ELF-1 (cell line): Measurements from ENCODE around the gene ADGRF3.
"Not testable (repeated sequence)": the region's sequence is repeated elsewhere in the genome, so short reads cannot be mapped to it uniquely, and the experiment has no call there.

ENCODE experiments used
- DNase-seq: peaks from one replicate; pipeline ENCODE4 v3.0.0-alpha.2; 2016; ENCODE audit warnings: low read depth, low spot score

The ADGRF3 gene

GRCh38 chr2:26276484-26277227 lies 69.9 kb downstream of the ADGRF3 start:
- no peak for DNase-seq

- no peak for DNase-seq
Measured at GRCh38 chr2:26274058-26274613, 72.5 kb downstream of the ADGRF3 start.

- DNase-seq: no peak
Measured at GRCh38 chr2:26273501-26273900, 73.1 kb downstream of the ADGRF3 start.

- no peak for DNase-seq
Measured at GRCh38 chr2:26270373-26270772, 76.2 kb downstream of the ADGRF3 start.

GRCh38 chr2:26269571-26270158 lies 76.9 kb downstream of the ADGRF3 start:
- no peak for DNase-seq

- not testable (repeated sequence) for DNase-seq
Measured at GRCh38 chr2:26268670-26269385, 77.8 kb downstream of the ADGRF3 start.

- DNase-seq: no peak
Measured at GRCh38 chr2:26268213-26268612, 78.4 kb downstream of the ADGRF3 start.

GRCh38 chr2:26258836-26259235 lies 87.8 kb downstream of the ADGRF3 start:
- not testable (repeated sequence) for DNase-seq
